Esophagus squamous epithelium (tissue), 5 donors: ENCODE data around the gene NR2C2AP. TPM values are rescaled to one million over a fixed set of nuclear protein-coding genes. Genes with fewer than 3 reads are reported as not detected.
"Not testable (repeated sequence)": the region's sequence is repeated elsewhere in the genome, so short reads cannot be mapped to it uniquely, and the experiment has no call there.

Experiments
- DNase-seq: peaks from one replicate; lab custom pipeline; 2025; lab: John Stamatoyannopoulos, UW
- H3K27ac ChIP-seq, 4 donors: fragments of 200-600 bp; sonication (generic); one replicate each; pipeline ENCODE4 v1.5.1; 2016 to 2019; ENCODE audit warnings: mild to moderate bottlenecking in 1 of 4
- H3K27me3 ChIP-seq, 4 donors: fragments of 200-600 bp; sonication (generic); 1 replicate in 3 of 4; 2 replicates in 1 of 4; pipeline versions ENCODE4 v1.5.1 to v1.6.0; 2017 to 2021; ENCODE audit warnings: antibody characterized with exemption in 1 of 4
- H3K36me3 ChIP-seq, 3 donors: fragments of 200-600 bp; sonication (generic); one replicate each; pipeline ENCODE4 v1.5.1; 2016 to 2019
- H3K4me1 ChIP-seq, 3 donors: fragments of 200-600 bp; sonication (generic); one replicate each; pipeline ENCODE4 v1.5.1; 2017 to 2019
- H3K4me3 ChIP-seq, 4 donors: fragments of 200-600 bp; sonication (generic); 1 replicate in 3 of 4; 2 replicates in 1 of 4; pipeline ENCODE4 v1.5.1; 2016 to 2019; ENCODE audit warnings: mild to moderate bottlenecking in 2 of 4, moderate library complexity in 1 of 4
- H3K9me3 ChIP-seq, 3 donors: fragments of 200-600 bp; sonication (generic); one replicate each; pipeline ENCODE4 v1.5.1; 2016 to 2019
- CTCF ChIP-seq, 6 experiments: fragments of 450-650 bp in 4 of 6; fragments of 200-600 bp in 2 of 6; sonication (generic) in 2 of 6; IDR thresholded peaks; one replicate each; pipeline ENCODE4 v1.5.1; 2016 to 2019; ENCODE audit warnings: antibody characterized with exemption in 6 of 6, mild to moderate bottlenecking in 4 of 6, moderate library complexity in 4 of 6
- POLR2A ChIP-seq, 4 donors: fragments of 450-650 bp; IDR thresholded peaks; one replicate each; pipeline ENCODE4 v1.6.1; 2017; ENCODE audit warnings: antibody characterized with exemption in 4 of 4, mild to moderate bottlenecking in 4 of 4, moderate library complexity in 3 of 4
- WGBS, 2 donors: methylation state at CpG; one replicate each; pipeline ENCODE4 v1.1.5; 2018; 5-methylcytosine and 5-hydroxymethylcytosine counted together
- intact Hi-C: fragments of 100-400 bp; cut with DNase I; formaldehyde crosslinking; loops from one replicate; pipeline ENCODE4 v1.15.0; 2022
- total RNA-seq, 4 donors: library from RNA; depleted of rRNA; stranded (reverse); fragments of >200 nt; gene quantifications; one replicate each; pipeline ENCODE4 v1.1.0, GENCODE V29; 2016
- donor health status: DM: yes; HTN: yes; CAD: no.

The NR2C2AP gene
- total RNA-seq, 4 donors from 2014 or later: 8.8 to 22.9 (median 13.0) TPM

- Histone ChIP-seq H3K36me3 (no peaks in the 10 kb centered on the region), H3K27me3 (peaks cover 0 to 72% (median 4%) of the 10 kb centered on the region in 4 donors), H3K4me3 (peak overlapping the region in 3 of 4 donors; percentile 17 to 69 (median 45)), H3K9me3 (no peaks in the 10 kb centered on the region), H3K4me1 (peaks cover 7 to 13% (median 9%) of the 10 kb centered on the region in 3 donors), H3K27ac (no peak overlapping the region)
- DNase-seq: no peak
- 55 to 59% methylated on average over 10 to 13 of the region's 17 CpGs for WGBS, 2 donors
- TF ChIP-seq CTCF (IDR thresholded peaks at IDR 0.05) (no peak), POLR2A (IDR thresholded peaks at IDR 0.05) (no peak)
- intact Hi-C loops: no loop called here
Measured at GRCh38 chr19:19224150-19224851, 21.1 kb upstream of the NR2C2AP start.

DNA sequence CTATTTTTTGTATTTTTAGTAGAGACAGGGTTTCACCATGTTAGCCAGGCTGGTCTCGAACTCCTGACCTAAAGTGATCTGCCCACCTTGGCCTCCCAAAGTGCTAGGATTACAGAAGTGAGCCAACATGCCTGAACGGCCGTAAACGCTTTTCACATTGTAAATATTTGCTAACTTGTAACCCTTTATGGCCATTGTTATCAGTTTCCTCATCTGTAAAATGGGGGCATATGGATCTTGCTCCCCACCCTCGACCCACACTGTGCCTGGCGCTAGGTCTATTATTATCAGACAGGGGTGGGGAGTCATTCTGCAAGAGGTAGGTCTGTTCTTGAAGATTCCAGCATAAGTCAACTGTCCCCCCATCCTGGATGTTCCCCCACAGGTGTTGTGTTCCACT is 20.4 kb upstream of the NR2C2AP start:
- intact Hi-C loops: no loop called here
- Histone ChIP-seq H3K27me3 (peaks cover 0 to 78% (median 4%) of the 10 kb centered on the region in 4 donors), H3K9me3 (no peaks in the 10 kb centered on the region), H3K36me3 (no peaks in the 10 kb centered on the region), H3K4me3 (no peak overlapping the region), H3K27ac (no peak overlapping the region), H3K4me1 (peaks cover 7 to 13% (median 9%) of the 10 kb centered on the region in 3 donors)
- TF ChIP-seq CTCF (IDR thresholded peaks at IDR 0.05): no peak
- no peak for TF ChIP-seq POLR2A (IDR thresholded peaks at IDR 0.05)
- WGBS, 2 donors: 61 to 71% methylated on average over 6 of the region's 6 CpGs
- DNase-seq: no peak

GRCh38 chr19:19223060-19223459 is 19.8 kb upstream of the NR2C2AP start:
- TF ChIP-seq POLR2A (IDR thresholded peaks at IDR 0.05) (no peak), CTCF (IDR thresholded peaks at IDR 0.05) (no peak)
- DNase-seq: no peak
- intact Hi-C loops: no loop called here
- H3K4me3 ChIP-seq: no peak overlapping the region
- H3K4me1 ChIP-seq: peaks cover 7 to 13% (median 9%) of the 10 kb centered on the region in 3 donors
- H3K36me3 ChIP-seq: no peaks in the 10 kb centered on the region
- H3K27ac ChIP-seq: no peak overlapping the region
- WGBS, 2 donors: 87 to 88% methylated on average over 5 of the region's 5 CpGs
- H3K27me3 ChIP-seq: peaks cover 0 to 73% (median 4%) of the 10 kb centered on the region in 4 donors
- H3K9me3 ChIP-seq: no peaks in the 10 kb centered on the region

DNA sequence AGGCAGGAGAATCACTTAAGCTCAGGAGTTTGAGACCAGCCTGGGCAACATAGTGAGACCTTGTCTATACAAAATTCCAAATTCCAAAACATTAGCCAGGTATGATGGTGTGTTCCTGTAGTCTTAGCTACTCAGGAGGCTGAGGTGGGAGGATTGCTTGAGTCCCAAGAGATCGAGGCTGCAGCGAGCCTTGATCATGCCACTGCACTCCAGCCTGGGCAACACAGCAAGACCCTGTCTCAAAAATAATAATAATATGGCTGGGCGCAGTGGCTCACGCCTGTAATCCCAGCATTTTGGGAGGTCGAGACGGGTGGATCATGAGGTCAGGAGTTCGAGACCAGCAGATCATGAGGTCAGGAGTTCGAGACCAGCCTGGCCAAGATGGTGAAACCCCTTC is 17.8 kb upstream of the NR2C2AP start:
- DNase-seq, H3K9me3 ChIP-seq, intact Hi-C loops, H3K27ac ChIP-seq, H3K4me3 ChIP-seq, H3K36me3 ChIP-seq: not testable (repeated sequence)
- peaks cover 0 to 73% (median 1%) of the 10 kb centered on the region in 4 donors for H3K27me3 ChIP-seq
- WGBS, 2 donors: 75 to 94% methylated on average over 3 to 4 of the region's 8 CpGs
- peaks cover 7 to 13% (median 9%) of the 10 kb centered on the region in 3 donors for H3K4me1 ChIP-seq

DNA sequence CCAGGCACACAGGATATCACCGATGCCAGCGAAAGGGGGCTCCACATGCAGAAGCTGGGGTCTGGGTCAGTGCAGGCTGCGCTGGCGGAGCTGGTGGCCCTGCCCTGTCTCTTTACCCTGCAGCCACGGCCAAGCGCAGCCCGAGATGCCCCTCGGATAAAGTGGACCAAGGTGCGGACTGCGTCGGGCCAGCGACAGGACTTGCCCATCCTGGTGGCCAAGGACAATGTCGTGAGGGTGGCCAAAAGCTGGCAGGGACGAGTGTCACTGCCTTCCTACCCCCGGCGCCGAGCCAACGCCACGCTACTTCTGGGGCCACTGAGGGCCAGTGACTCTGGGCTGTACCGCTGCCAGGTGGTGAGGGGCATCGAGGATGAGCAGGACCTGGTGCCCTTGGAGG is 15.7 kb upstream of the NR2C2AP start:
- intact Hi-C loops: no loop called here
- no peak for DNase-seq
- no peak overlapping the region for H3K27ac ChIP-seq
- H3K4me3 ChIP-seq: no peak overlapping the region
- TF ChIP-seq POLR2A (IDR thresholded peaks at IDR 0.05): no peak
- 86 to 96% methylated on average over 9 to 11 of the region's 21 CpGs for WGBS, 2 donors
- no peaks in the 10 kb centered on the region for H3K4me1 ChIP-seq
- H3K36me3 ChIP-seq: no peaks in the 10 kb centered on the region
- H3K9me3 ChIP-seq: no peaks in the 10 kb centered on the region
- peaks cover 0 to 73% (median 0%) of the 10 kb centered on the region in 4 donors for H3K27me3 ChIP-seq

GRCh38 chr19:19217099-19217498 is 13.9 kb upstream of the NR2C2AP start:
- Histone ChIP-seq H3K4me1 (no peaks in the 10 kb centered on the region), H3K27ac (no peak overlapping the region), H3K4me3 (no peak overlapping the region), H3K9me3 (no peaks in the 10 kb centered on the region), H3K27me3 (peaks cover 0 to 77% (median 7%) of the 10 kb centered on the region in 4 donors), H3K36me3 (no peaks in the 10 kb centered on the region)
- 48 to 62% methylated on average over 4 of the region's 4 CpGs for WGBS, 2 donors
- no peak for TF ChIP-seq CTCF (IDR thresholded peaks at IDR 0.05)
- TF ChIP-seq POLR2A (IDR thresholded peaks at IDR 0.05): no peak
- intact Hi-C loops: no loop called here
- DNase-seq: no peak
